Karpas-422 (cell line): Measurements from ENCODE around the gene PSME4. TPM values are rescaled to one million over a fixed set of nuclear protein-coding genes. Genes with fewer than 3 reads are reported as not detected.

Experiments used
- DNase-seq: peaks from one replicate; pipeline ENCODE4 v3.0.0-alpha.2; 2015
- H2AFZ ChIP-seq: fragments of 200-600 bp; sonication (generic); 2 replicates; pipeline ENCODE4 v1.6.1; 2014; ENCODE audit warnings: antibody characterized with exemption, low read length, mixed read lengths
- H3K27ac ChIP-seq: fragments of 200-600 bp; sonication (generic); 2 replicates; pipeline ENCODE4 v1.5.1; 2014; ENCODE audit warnings: mild to moderate bottlenecking, low read length, moderate library complexity
- H3K27me3 ChIP-seq: fragments of 200-600 bp; sonication (generic); 2 replicates; pipeline ENCODE4 v1.6.1; 2014; ENCODE audit warnings: low read length, mixed read lengths
- H3K36me3 ChIP-seq: fragments of 200-600 bp; sonication (generic); 2 replicates; pipeline ENCODE4 v1.6.1; 2014; ENCODE audit warnings: low read length, mixed read lengths; ENCODE audit not compliant: insufficient read depth
- H3K4me1 ChIP-seq: fragments of 200-600 bp; sonication (generic); 2 replicates; pipeline ENCODE4 v1.6.1; 2014; ENCODE audit warnings: mild to moderate bottlenecking, low read length, mixed read lengths
- H3K4me2 ChIP-seq: fragments of 200-600 bp; sonication (generic); 2 replicates; pipeline ENCODE4 v1.6.1; 2014; ENCODE audit warnings: low read length, low read depth, mild to moderate bottlenecking; ENCODE audit not compliant: poor library complexity, severe bottlenecking
- H3K4me3 ChIP-seq: fragments of 200-600 bp; sonication (generic); 2 replicates; pipeline ENCODE4 v1.5.1; 2014; ENCODE audit warnings: mild to moderate bottlenecking, antibody characterized with exemption, low read length, mixed read lengths
- H3K79me2 ChIP-seq: fragments of 200-600 bp; sonication (generic); 2 replicates; pipeline ENCODE4 v1.6.1; 2014; ENCODE audit warnings: mild to moderate bottlenecking, low read length, mixed read lengths
- H3K9ac ChIP-seq: fragments of 200-600 bp; sonication (generic); 2 replicates; pipeline ENCODE4 v1.6.0; 2014; ENCODE audit warnings: low read length
- H3K9me2 ChIP-seq: fragments of 200-600 bp; sonication (generic), shearing (Covaris generic); replicated peaks from 2 replicates; pipeline ENCODE4 v1.6.0; 2014; ENCODE audit warnings: mild to moderate bottlenecking, low read length, moderate library complexity; ENCODE audit not compliant: insufficient read depth
- H3K9me3 ChIP-seq: fragments of 300-700, 200-600 bp; sonication (generic); 2 replicates; pipeline ENCODE4 v1.6.1; 2014; ENCODE audit warnings: low read length, mixed read lengths
- H4K20me1 ChIP-seq: fragments of 200-600 bp; sonication (generic); 2 replicates; pipeline ENCODE4 v1.6.1; 2014; ENCODE audit warnings: mild to moderate bottlenecking, antibody characterized with exemption, low read length, low read depth; ENCODE audit not compliant: insufficient read depth
- total RNA-seq: library from RNA; depleted of rRNA; stranded (reverse); fragments of >200 nt; shearing (Covaris generic); gene quantifications from 2 replicates; pipeline ENCODE4 v1.2.3, GENCODE V29; 2014; ENCODE audit warnings: low replicate concordance

The PSME4 gene
- total RNA-seq, 1 experiment from 2014 or later, result 67.5 TPM

- no peaks in the 10 kb centered on the region for H4K20me1 ChIP-seq
- no peaks in the 10 kb centered on the region; the same call in 1 of the 2 replicates for H3K4me1 ChIP-seq
- H3K9me3 ChIP-seq, result no peaks in the 10 kb centered on the region
- no peak overlapping the region for H2AFZ ChIP-seq
- no peak overlapping the region for H3K27ac ChIP-seq
- no peaks in the 10 kb centered on the region for H3K27me3 ChIP-seq
- no peak overlapping the region for H3K4me3 ChIP-seq
- H3K36me3 ChIP-seq, result peaks cover 44% of the 10 kb centered on the region
- H3K79me2 ChIP-seq, result peaks cover 54% of the 10 kb centered on the region
- DNase-seq, result no peak
- H3K4me2 ChIP-seq, result no peak overlapping the region
- H3K9me2 ChIP-seq, result no peaks in the 10 kb centered on the region
- H3K9ac ChIP-seq, result no peak overlapping the region
Measured at GRCh38 chr2:53913721-53914120, 57.1 kb downstream of the PSME4 start.

DNA sequence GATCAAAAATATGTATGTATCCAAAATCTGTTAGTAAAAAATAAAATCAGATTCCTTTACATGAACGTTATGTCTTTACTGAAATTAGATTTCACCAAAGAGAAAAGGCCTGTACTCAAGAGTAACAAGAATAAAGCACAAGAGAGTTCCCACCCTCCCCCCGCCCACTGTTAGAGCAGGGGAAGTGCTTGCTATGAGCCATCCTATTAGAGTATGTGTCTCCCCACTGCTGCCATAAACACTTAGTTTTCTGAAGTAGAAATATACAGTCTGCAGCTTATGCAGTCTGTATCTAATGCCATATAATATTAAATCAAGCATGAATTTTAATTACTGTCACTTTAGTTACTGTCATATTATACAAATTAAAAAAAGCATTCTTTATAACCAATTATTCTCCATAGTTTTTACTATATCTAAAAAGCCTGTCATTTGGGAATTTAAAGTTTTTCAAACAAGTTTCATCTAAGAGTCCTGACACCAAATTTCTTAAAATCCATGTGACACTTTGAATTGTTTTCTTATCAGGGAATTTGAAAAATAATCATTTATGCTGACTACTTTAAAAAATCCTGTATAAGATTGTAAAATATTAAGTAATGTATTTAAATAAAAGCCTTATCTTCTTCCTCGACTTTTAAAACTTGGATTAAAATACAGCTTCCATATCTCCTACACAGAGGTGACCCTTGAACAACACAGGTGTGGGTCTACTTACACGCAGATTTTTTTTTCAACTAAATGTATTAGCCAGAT is 59.2 kb downstream of the PSME4 start:
- no peaks in the 10 kb centered on the region for H3K9me2 ChIP-seq
- no peaks in the 10 kb centered on the region; the same call in 1 of the 2 replicates for H3K4me1 ChIP-seq
- H3K79me2 ChIP-seq, result peaks cover 42% of the 10 kb centered on the region
- no peak overlapping the region for H3K4me2 ChIP-seq
- H3K9ac ChIP-seq, result no peak overlapping the region
- H3K27ac ChIP-seq, result no peak overlapping the region
- no peak overlapping the region for H3K4me3 ChIP-seq
- DNase-seq, result no peak
- H2AFZ ChIP-seq, result no peak overlapping the region
- H4K20me1 ChIP-seq, result no peaks in the 10 kb centered on the region
- no peaks in the 10 kb centered on the region for H3K9me3 ChIP-seq
- H3K36me3 ChIP-seq, result peaks cover 50% of the 10 kb centered on the region
- H3K27me3 ChIP-seq, result no peaks in the 10 kb centered on the region

GRCh38 chr2:53907582-53907981 is 63.2 kb downstream of the PSME4 start:
- no peak overlapping the region for H3K9ac ChIP-seq
- no peak overlapping the region for H3K27ac ChIP-seq
- H3K79me2 ChIP-seq, result peaks cover 25% of the 10 kb centered on the region
- no peaks in the 10 kb centered on the region for H3K27me3 ChIP-seq
- H3K4me2 ChIP-seq, result no peak overlapping the region
- H3K9me2 ChIP-seq, result no peaks in the 10 kb centered on the region
- no peak for DNase-seq
- no peaks in the 10 kb centered on the region for H3K9me3 ChIP-seq
- H3K4me1 ChIP-seq, result no peaks in the 10 kb centered on the region
- no peaks in the 10 kb centered on the region for H4K20me1 ChIP-seq
- H2AFZ ChIP-seq, result no peak overlapping the region
- no peak overlapping the region for H3K4me3 ChIP-seq
- peaks cover 59% of the 10 kb centered on the region; the same call in 1 of the 2 replicates for H3K36me3 ChIP-seq

DNA sequence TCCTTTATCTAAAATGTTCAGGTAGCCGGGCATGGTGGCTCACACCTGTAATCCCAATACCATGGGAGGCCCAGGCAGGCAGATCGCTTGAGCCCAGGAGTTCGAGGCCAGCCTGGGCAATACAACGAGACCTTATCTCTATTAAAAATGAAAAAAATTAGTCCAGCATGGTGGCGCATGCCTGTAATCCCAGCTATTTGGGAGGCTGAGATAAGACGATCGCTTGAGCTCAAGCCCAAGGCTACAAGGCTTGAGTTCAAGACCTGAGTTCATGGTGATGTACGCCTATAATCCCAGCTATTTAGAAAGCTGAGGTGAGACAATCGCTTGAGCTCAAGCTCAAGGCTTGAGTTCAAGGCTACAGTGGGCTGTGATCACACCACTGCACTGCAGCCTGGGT is 65.4 kb downstream of the PSME4 start:
- Histone ChIP-seq H3K27me3 (no peaks in the 10 kb centered on the region), H3K9ac (no peak overlapping the region), H3K9me2 (no peaks in the 10 kb centered on the region), H3K27ac (no peak overlapping the region), H3K79me2 (peaks cover 8% of the 10 kb centered on the region), H3K4me3 (no peak overlapping the region), H3K9me3 (no peaks in the 10 kb centered on the region), H3K4me2 (no peak overlapping the region), H3K36me3 (peaks cover 78% of the 10 kb centered on the region; the same call in 1 of the 2 replicates), H4K20me1 (no peaks in the 10 kb centered on the region), H3K4me1 (no peaks in the 10 kb centered on the region), H2AFZ (no peak overlapping the region)
- DNase-seq, result no peak

DNA sequence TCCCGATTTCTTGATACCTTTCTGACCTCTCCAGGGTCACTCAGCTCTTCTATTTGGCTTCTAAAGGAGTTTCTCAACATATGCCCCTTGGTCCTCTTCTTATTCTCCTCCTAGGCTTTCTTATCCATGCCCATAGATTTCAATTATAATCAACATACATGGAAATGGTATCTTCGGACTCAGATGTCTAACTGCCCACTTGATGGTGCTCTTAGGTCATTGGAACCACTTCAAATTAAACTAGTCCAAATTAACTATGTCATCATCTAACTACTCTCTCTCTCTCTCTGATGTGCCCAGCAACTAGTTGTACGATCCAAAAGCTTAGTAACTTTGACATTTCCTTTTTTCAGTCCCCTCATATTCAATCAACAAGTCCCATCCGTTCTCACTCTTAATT is 67.8 kb downstream of the PSME4 start:
- Histone ChIP-seq H4K20me1 (no peaks in the 10 kb centered on the region), H3K4me3 (no peak overlapping the region), H3K9me3 (no peaks in the 10 kb centered on the region), H3K27me3 (no peaks in the 10 kb centered on the region), H3K9ac (no peak overlapping the region), H3K4me1 (no peaks in the 10 kb centered on the region), H3K36me3 (peaks cover 77% of the 10 kb centered on the region; the same call in 1 of the 2 replicates), H3K9me2 (no peaks in the 10 kb centered on the region), H2AFZ (no peak overlapping the region), H3K27ac (no peak overlapping the region), H3K4me2 (no peak overlapping the region), H3K79me2 (peaks cover 7% of the 10 kb centered on the region; the same call in 1 of the 2 replicates)
- DNase-seq, result no peak

- no peak overlapping the region for H3K4me2 ChIP-seq
Measured at GRCh38 chr2:53901192-53901591, 69.6 kb downstream of the PSME4 start.

GRCh38 chr2:53896864-53897263 is 73.9 kb downstream of the PSME4 start:
- no peaks in the 10 kb centered on the region for H3K9me2 ChIP-seq
- no peaks in the 10 kb centered on the region for H3K27me3 ChIP-seq
- no peak overlapping the region for H3K4me3 ChIP-seq
- H3K36me3 ChIP-seq, result peaks cover 82% of the 10 kb centered on the region
- H4K20me1 ChIP-seq, result no peaks in the 10 kb centered on the region
- no peak overlapping the region for H2AFZ ChIP-seq
- H3K9ac ChIP-seq, result no peak overlapping the region
- H3K4me2 ChIP-seq, result no peak overlapping the region
- H3K9me3 ChIP-seq, result no peaks in the 10 kb centered on the region
- H3K79me2 ChIP-seq, result peaks cover 12% of the 10 kb centered on the region; the same call in 1 of the 2 replicates
- no peak overlapping the region for H3K27ac ChIP-seq
- DNase-seq, result no peak
- no peaks in the 10 kb centered on the region for H3K4me1 ChIP-seq

More at GRCh38 chr2:53901192-53901591, 69.6 kb downstream of the PSME4 start:
- Histone ChIP-seq H3K27me3 (no peaks in the 10 kb centered on the region), H3K4me1 (no peaks in the 10 kb centered on the region), H3K9me2 (no peaks in the 10 kb centered on the region), H3K27ac (no peak overlapping the region), H3K79me2 (peaks cover 11% of the 10 kb centered on the region; the same call in 1 of the 2 replicates), H3K36me3 (peaks cover 73% of the 10 kb centered on the region), H3K4me3 (no peak overlapping the region), H3K9me3 (no peaks in the 10 kb centered on the region), H2AFZ (no peak overlapping the region), H3K9ac (no peak overlapping the region), H4K20me1 (no peaks in the 10 kb centered on the region)
- no peak for DNase-seq

DNA sequence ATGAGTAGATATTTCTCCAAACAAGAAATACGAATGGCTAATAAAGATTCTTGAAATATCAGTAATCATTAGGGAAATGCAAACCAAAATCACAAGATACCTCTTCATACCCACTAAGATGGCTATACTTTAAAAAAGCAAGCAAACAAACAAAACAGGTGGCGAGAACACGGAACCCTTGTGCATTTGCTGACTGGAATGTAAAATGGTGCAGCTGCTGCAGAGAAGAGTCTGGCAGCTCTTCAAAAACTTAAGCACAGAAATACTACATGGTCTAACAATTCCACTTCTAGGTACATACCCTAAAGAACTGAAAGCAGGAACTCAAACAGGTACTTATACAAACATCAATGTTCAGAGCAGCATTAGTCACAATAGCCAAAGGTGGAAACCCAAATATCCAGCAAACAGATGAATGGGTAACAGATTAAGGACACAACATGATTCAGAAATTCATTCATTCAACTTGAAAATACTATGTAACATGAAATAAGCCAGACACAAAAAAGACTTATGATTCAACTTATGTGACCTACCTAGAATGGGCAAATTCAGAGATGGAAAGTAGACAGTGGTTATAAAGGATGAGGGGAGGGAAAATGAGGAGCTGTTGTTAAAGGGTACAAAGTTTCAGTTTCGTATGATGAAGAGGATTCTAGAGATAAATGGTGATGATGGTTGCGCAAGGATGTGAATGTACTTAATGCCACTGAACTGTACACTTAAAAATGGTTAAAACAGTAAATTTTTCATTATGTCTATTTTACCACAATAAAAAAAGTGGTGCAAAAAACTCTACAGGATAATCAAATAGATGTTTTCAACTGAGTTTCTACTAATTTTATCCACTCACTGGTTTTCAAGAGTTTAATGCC is 84.2 kb downstream of the PSME4 start:
- no peak for DNase-seq
- Histone ChIP-seq H3K4me1 (no peaks in the 10 kb centered on the region), H3K79me2 (peaks cover 31% of the 10 kb centered on the region), H3K9me3 (no peaks in the 10 kb centered on the region), H3K4me3 (no peak overlapping the region), H3K27me3 (no peaks in the 10 kb centered on the region), H3K4me2 (no peak overlapping the region), H4K20me1 (no peaks in the 10 kb centered on the region), H3K9ac (no peak overlapping the region), H3K36me3 (peaks cover 87% of the 10 kb centered on the region), H3K27ac (no peak overlapping the region), H2AFZ (no peak overlapping the region), H3K9me2 (no peaks in the 10 kb centered on the region)
